ENCODE measurements around the gene RAB28. TPM values are rescaled to one million over a fixed set of nuclear protein-coding genes. Genes with fewer than 3 reads are reported as not detected.

The RAB28 gene
- total RNA-seq, 1 experiment from 2014 or later: 10.4 TPM

DNA sequence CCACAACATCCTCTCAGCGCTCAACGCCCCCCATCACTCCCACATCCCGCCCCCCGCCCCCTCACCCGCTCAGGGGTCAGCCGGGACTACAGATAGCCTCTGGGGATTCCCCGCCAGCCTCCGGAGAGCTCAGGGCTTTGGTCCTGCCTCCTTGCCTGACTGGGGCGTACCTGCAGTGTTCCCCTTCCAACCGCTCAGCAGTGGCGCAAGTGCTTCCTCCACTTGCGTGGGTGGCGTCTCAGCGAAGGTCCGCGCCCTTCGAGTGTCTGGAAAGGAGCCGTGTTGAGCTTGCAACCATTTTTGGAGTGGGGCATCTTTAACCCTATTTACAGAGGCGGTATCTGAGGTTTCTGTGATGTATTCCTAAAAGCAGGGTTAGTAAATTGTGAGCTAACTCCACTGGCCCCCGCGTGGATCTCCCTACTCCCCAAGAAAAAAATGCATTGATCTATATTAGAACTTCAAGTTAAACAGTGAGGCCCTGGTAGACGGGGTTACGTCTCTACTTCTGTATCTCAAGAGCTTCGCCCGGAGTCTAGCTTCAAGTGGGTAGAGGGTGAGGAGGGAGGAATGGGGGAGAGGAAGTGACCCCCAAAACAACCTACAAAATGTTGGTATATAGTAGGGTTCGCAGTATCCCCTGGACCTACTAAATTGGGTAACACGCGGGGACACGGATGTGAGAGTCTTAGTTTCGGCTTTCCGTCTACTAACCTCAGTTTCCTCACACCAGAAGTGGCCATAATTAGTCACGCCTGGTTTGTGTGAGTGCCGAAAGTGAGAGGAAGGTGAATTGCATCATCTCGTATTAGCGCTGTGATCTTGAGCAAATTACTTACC lies 44.1 kb upstream of the RAB28 start:
- Histone ChIP-seq H3K27me3 (ENCODE audit: low read length) (peaks cover 36% of the 10 kb centered on the region), H3K36me3 (ENCODE audit: low read depth, low read length) (no peaks in the 10 kb centered on the region), H3K9me3 (ENCODE audit: low read length) (no peaks in the 10 kb centered on the region), H3K9ac (ENCODE audit: low read length) (no peak overlapping the region), H2AFZ (ENCODE audit: low read length) (no peak overlapping the region), H3K4me2 (ENCODE audit: low read length) (no peak overlapping the region), H3K4me3 (ENCODE audit: low read length) (no peak overlapping the region), H3K4me1 (ENCODE audit: insufficient read depth, low read length) (no peaks in the 10 kb centered on the region), H3K9me2 (replicated peaks; ENCODE audit: low read length) (no peaks in the 10 kb centered on the region), H3F3A (ENCODE audit: low read length, unreplicated experiment) (no peaks in the 10 kb centered on the region), H3K27ac (ENCODE audit: low read length) (no peak overlapping the region), H4K20me1 (ENCODE audit: low read length) (no peaks in the 10 kb centered on the region), H3K79me2 (ENCODE audit: low read length) (no peaks in the 10 kb centered on the region)
- BruUV-seq (replicated peaks): no TSS peak
- ChIA-PET POLR2A (ENCODE audit: unreplicated experiment) (no interaction called here), CTCF (no interaction called here)
- TF ChIP-seq EZH2 (IDR thresholded peaks at IDR 0.05; ENCODE audit: low read length, unreplicated experiment) (no peak), EZH2phosphoT487 (IDR thresholded peaks at IDR 0.05; ENCODE audit: borderline replicate concordance, low read length) (no peak)
- TF ChIP-seq, protein P1, sequence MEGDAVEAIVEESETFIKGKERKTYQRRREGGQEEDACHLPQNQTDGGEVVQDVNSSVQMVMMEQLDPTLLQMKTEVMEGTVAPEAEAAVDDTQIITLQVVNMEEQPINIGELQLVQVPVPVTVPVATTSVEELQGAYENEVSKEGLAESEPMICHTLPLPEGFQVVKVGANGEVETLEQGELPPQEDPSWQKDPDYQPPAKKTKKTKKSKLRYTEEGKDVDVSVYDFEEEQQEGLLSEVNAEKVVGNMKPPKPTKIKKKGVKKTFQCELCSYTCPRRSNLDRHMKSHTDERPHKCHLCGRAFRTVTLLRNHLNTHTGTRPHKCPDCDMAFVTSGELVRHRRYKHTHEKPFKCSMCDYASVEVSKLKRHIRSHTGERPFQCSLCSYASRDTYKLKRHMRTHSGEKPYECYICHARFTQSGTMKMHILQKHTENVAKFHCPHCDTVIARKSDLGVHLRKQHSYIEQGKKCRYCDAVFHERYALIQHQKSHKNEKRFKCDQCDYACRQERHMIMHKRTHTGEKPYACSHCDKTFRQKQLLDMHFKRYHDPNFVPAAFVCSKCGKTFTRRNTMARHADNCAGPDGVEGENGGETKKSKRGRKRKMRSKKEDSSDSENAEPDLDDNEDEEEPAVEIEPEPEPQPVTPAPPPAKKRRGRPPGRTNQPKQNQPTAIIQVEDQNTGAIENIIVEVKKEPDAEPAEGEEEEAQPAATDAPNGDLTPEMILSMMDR (conservative IDR thresholded peaks at IDR 0.05; ENCODE audit: low read depth, low read length): no peak
- no peak for ATAC-seq
- intact Hi-C loops (cut with micrococcal nuclease): no loop called here
- no peak for DNase-seq

DNA sequence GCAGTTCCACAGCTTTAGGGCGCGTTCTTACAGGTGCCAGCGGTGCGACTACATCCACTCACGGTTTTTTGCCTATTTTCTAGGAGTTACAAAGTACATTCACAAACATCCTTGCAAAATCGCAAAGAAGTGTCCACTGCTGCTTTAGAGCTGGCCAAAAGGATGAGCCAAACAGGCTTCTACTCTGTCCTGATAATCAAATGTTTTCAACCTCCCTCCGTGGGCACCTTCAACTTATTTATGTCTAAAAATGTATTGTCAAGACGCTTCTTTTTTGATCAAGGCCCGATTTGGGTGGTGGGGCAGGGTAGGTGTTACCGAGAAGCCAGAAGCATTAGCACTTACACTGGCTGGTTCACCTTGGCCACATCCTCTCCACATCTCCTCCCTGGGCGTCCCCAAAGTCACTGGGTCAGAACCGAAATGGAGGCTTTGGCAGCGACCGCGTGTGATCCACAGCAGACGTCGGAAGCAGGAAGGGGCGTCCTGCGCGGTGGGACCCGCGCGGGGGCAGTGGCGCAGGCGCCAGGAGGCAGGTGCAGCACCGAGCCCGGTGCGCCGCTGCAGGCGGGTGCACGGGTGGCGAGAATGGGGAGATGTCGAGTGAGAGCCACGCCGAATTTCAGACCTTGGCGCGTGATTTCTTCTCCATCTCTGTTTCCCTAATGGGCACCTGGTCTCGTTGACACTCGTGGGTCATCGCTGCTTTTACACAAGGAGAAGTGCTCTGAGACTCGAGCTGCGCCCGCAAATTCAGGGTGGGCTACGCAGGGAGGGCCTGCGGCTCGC lies 43.2 kb upstream of the RAB28 start:
- ChIA-PET POLR2A (ENCODE audit: unreplicated experiment) (no interaction called here), CTCF (no interaction called here)
- Histone ChIP-seq H3K9me2 (replicated peaks; ENCODE audit: low read length) (no peaks in the 10 kb centered on the region), H3F3A (ENCODE audit: low read length, unreplicated experiment) (no peaks in the 10 kb centered on the region), H3K36me3 (ENCODE audit: low read depth, low read length) (no peaks in the 10 kb centered on the region), H4K20me1 (ENCODE audit: low read length) (no peaks in the 10 kb centered on the region), H2AFZ (ENCODE audit: low read length) (no peak overlapping the region), H3K4me3 (ENCODE audit: low read length) (no peak overlapping the region), H3K9ac (ENCODE audit: low read length) (no peak overlapping the region), H3K4me1 (ENCODE audit: insufficient read depth, low read length) (no peaks in the 10 kb centered on the region), H3K79me2 (ENCODE audit: low read length) (no peaks in the 10 kb centered on the region), H3K9me3 (ENCODE audit: low read length) (no peaks in the 10 kb centered on the region), H3K27ac (ENCODE audit: low read length) (no peak overlapping the region), H3K4me2 (ENCODE audit: low read length) (no peak overlapping the region), H3K27me3 (ENCODE audit: low read length) (peaks cover 36% of the 10 kb centered on the region)
- no peak for ATAC-seq
- intact Hi-C loops (cut with micrococcal nuclease): no loop called here
- no TSS peak for BruUV-seq (replicated peaks)
- TF ChIP-seq, protein P1 (conservative IDR thresholded peaks at IDR 0.05; ENCODE audit: low read depth, low read length): no peak
- no peak for TF ChIP-seq EZH2phosphoT487 (IDR thresholded peaks at IDR 0.05; ENCODE audit: borderline replicate concordance, low read length)
- TF ChIP-seq EZH2 (IDR thresholded peaks at IDR 0.05; ENCODE audit: low read length, unreplicated experiment): no peak
- no peak for DNase-seq

DNA sequence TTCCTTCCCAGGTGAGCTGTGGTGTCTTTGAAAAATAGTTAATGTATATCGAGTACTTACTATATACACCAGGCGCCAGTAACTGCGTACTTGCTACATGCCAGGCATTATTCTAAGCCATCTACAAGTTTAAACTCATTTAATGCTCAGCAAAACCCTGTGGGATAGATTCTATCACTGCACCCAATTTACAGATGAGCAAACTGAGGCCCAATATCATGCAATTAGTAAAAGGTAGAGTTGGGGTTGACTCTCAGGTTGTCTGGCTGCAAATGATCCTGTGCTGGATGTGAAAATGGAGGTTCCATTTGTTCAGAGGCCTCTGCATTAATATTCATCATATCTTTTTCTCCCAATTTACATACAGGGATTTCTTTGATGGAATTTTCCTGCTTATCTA lies 42.5 kb upstream of the RAB28 start:
- Histone ChIP-seq H3K4me3 (ENCODE audit: low read length) (no peak overlapping the region), H4K20me1 (ENCODE audit: low read length) (no peaks in the 10 kb centered on the region), H3K79me2 (ENCODE audit: low read length) (no peaks in the 10 kb centered on the region), H3K9ac (ENCODE audit: low read length) (no peak overlapping the region), H2AFZ (ENCODE audit: low read length) (no peak overlapping the region), H3K4me2 (ENCODE audit: low read length) (no peak overlapping the region), H3K9me3 (ENCODE audit: low read length) (no peaks in the 10 kb centered on the region), H3K27me3 (ENCODE audit: low read length) (peaks cover 36% of the 10 kb centered on the region), H3K9me2 (replicated peaks; ENCODE audit: low read length) (no peaks in the 10 kb centered on the region), H3K27ac (ENCODE audit: low read length) (no peak overlapping the region), H3K4me1 (ENCODE audit: insufficient read depth, low read length) (no peaks in the 10 kb centered on the region), H3F3A (ENCODE audit: low read length, unreplicated experiment) (no peaks in the 10 kb centered on the region), H3K36me3 (ENCODE audit: low read depth, low read length) (no peaks in the 10 kb centered on the region)
- DNase-seq: no peak
- CTCF ChIA-PET: no interaction called here
- no peak for TF ChIP-seq EZH2 (IDR thresholded peaks at IDR 0.05; ENCODE audit: low read length, unreplicated experiment)
- no peak for TF ChIP-seq EZH2phosphoT487 (IDR thresholded peaks at IDR 0.05; ENCODE audit: borderline replicate concordance, low read length)
- TF ChIP-seq, protein P1 (conservative IDR thresholded peaks at IDR 0.05; ENCODE audit: low read depth, low read length): no peak
- no peak for ATAC-seq
- no TSS peak for BruUV-seq (replicated peaks)
- intact Hi-C loops (cut with micrococcal nuclease): no loop called here
- POLR2A ChIA-PET (ENCODE audit: unreplicated experiment): no interaction called here
